Measurements from ENCODE around the gene STX4. TPM values are rescaled to one million over a fixed set of nuclear protein-coding genes. Genes with fewer than 3 reads are reported as not detected.

The STX4 gene
- total RNA-seq, 1 donor from 2014 or later, result 26.1 TPM

GRCh38 chr16:31084584-31085302 is 51.4 kb downstream of the STX4 start:
- H3K4me3 ChIP-seq (ENCODE audit: low read depth, low read length), result no peak overlapping the region
- no peak for DNase-seq (ENCODE audit: low read depth)
- TF ChIP-seq, protein P1, sequence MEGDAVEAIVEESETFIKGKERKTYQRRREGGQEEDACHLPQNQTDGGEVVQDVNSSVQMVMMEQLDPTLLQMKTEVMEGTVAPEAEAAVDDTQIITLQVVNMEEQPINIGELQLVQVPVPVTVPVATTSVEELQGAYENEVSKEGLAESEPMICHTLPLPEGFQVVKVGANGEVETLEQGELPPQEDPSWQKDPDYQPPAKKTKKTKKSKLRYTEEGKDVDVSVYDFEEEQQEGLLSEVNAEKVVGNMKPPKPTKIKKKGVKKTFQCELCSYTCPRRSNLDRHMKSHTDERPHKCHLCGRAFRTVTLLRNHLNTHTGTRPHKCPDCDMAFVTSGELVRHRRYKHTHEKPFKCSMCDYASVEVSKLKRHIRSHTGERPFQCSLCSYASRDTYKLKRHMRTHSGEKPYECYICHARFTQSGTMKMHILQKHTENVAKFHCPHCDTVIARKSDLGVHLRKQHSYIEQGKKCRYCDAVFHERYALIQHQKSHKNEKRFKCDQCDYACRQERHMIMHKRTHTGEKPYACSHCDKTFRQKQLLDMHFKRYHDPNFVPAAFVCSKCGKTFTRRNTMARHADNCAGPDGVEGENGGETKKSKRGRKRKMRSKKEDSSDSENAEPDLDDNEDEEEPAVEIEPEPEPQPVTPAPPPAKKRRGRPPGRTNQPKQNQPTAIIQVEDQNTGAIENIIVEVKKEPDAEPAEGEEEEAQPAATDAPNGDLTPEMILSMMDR (conservative IDR thresholded peaks at IDR 0.05; ENCODE audit: low read depth, low read length), result no peak

DNA sequence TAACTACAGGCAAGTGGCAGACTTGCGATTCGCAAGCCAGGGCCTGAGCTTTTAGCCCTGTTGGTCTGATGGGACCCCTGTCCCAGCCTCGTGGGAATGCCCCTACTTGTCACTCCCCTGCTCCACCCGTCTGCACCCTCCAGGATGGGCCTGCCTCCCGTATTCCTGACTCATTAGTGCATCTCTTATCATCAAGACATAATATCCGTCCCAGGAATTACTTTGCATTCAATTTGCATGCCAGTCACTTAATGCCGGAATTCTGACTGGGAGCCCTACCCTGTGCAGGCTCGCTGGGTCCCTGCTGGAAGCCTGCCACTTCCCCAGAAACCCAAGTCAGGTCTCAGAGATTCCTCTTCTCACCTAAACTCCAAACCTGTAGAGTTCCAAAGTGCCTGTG is 52.1 kb downstream of the STX4 start:
- TF ChIP-seq, protein P1 (conservative IDR thresholded peaks at IDR 0.05; ENCODE audit: low read depth, low read length), result no peak
- DNase-seq (ENCODE audit: low read depth), result no peak
- no peak overlapping the region for H3K4me3 ChIP-seq (ENCODE audit: low read depth, low read length)

GRCh38 chr16:31085873-31086628 is 52.7 kb downstream of the STX4 start:
- no peak for DNase-seq (ENCODE audit: low read depth)
- no peak overlapping the region for H3K4me3 ChIP-seq (ENCODE audit: low read depth, low read length)
- TF ChIP-seq, protein P1 (conservative IDR thresholded peaks at IDR 0.05; ENCODE audit: low read depth, low read length), result no peak

DNA sequence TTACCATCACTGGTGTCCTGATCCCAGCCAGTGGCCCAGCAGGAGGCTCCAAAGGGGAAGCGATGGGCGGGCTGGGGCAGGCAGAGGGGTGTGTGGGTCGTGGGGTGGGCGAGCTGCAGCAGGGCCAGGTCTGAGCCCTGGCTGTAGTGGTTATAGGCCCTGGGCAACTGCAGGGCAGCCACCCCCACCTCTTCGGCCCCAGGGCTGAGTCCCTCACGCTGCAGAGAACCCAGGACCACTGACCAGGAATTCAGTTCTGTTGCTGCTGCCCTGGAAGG is 53.2 kb downstream of the STX4 start:
- H3K4me3 ChIP-seq (ENCODE audit: low read depth, low read length), result no peak overlapping the region
- TF ChIP-seq, protein P1 (conservative IDR thresholded peaks at IDR 0.05; ENCODE audit: low read depth, low read length), result no peak
- DNase-seq (ENCODE audit: low read depth), result no peak

- DNase-seq (ENCODE audit: low read depth), result no peak
- TF ChIP-seq, protein P1 (conservative IDR thresholded peaks at IDR 0.05; ENCODE audit: low read depth, low read length), result no peak
- no peak overlapping the region for H3K4me3 ChIP-seq (ENCODE audit: low read depth, low read length)
Observed at GRCh38 chr16:31087481-31087880, 54.1 kb downstream of the STX4 start.

DNA sequence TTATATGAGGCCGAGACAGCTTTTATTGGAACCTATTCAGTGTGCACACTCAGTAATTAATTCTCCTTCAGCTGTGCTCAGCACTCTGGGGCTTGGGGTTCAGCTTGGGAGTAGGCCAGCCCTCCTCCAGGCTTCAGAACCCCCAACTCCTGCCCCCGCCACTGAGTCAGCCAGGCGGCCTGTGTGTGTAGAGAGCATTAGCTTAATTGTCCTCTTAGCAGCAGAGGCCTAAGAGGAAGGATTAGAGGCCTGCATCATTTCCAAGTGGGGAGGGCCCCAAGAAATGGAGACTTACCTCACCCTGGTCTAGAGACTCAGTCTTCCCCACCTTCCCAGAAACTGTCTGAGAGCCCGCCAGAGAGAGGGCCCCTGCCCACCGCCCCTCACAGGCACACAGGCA is 54.6 kb downstream of the STX4 start:
- no peak overlapping the region for H3K4me3 ChIP-seq (ENCODE audit: low read depth, low read length)
- no peak for DNase-seq (ENCODE audit: low read depth)
- TF ChIP-seq, protein P1 (conservative IDR thresholded peaks at IDR 0.05; ENCODE audit: low read depth, low read length), result no peak
